ENCODE measurements around the gene NUDT4.
A peak's percentile ranks its signal among the peaks of the same experiment; 100 is the strongest.
"Not testable (repeated sequence)": the region's sequence is repeated elsewhere in the genome, so short reads cannot be mapped to it uniquely, and the experiment has no call there.

Gene NUDT4

DNA sequence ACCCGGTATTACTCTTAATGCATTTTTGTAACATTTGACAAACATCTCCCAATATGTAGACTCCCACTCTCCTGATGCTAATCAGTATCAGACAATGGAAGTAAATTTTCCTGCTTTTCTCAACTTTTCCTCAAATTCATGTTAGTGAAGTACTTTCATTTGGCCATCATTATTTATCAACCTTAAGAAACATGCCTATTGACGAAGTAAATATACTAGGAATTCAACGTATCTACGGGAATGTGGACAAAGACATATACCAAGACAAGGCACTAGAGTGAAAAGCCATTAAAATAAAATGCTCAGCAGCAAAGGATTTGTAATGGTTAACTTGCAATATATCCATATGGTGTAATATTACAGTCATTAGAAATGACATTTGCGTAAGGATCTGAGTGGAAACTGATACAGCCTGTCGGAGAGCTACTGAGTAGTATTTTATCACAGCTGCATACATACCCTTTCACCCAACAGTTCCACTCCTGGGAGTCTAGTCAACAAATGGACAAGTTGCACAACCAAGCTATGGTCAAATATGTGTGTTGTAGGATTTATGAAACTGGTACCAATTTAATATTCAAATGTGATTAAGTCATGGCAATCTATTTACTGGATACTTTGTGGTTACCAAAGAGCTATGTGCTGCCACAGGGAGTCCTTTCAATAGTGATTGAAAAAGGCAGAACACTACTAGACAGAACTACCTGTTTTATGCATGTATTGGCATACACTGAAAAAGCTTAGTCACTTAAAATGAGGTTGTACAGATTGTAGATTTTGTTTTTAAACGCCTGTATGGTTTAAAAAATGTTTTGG lies 26.5 kb downstream of the NUDT4 start:
- peak; percentile 26 for DNase-seq

DNA sequence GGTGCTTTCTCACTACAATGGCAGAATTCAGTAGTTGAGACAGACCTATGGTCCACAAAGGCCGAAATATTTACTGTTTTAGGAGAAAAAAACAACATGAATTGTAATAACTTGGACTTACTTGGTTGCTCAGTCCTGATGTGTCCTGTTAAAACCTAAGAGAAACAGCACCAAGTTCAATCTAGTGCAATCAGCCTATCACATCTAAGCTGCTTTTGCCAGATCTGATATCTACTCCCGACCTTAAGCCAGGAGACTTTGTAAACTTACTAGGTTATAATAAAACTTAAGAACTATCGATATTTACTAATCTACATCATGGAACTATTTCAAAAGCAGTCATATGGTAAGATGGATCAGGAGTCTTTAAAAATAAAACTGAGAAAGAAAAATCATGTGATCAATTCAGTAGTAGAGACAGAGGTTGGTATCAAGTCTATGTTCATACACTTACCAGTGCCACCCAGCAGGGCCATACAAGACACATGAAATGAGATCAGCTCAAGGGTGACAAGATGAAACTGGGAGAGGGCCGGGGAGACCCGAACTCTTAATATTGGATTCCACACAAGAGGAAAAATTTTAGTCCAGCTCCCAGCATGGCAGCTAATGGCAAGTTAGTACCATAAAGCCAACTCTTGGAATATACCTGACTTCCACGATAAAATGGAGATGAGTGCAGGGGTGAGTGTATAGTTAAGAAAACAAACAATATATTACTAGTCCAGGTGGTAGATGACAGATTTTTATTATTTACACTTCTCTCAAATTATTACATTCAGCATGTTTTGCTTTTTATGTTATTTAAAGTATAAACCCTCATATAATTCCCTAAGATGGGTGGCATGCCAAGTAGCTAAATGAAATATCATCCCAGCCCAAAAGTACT lies 27.5 kb downstream of the NUDT4 start:
- DNase-seq, result no peak

DNA sequence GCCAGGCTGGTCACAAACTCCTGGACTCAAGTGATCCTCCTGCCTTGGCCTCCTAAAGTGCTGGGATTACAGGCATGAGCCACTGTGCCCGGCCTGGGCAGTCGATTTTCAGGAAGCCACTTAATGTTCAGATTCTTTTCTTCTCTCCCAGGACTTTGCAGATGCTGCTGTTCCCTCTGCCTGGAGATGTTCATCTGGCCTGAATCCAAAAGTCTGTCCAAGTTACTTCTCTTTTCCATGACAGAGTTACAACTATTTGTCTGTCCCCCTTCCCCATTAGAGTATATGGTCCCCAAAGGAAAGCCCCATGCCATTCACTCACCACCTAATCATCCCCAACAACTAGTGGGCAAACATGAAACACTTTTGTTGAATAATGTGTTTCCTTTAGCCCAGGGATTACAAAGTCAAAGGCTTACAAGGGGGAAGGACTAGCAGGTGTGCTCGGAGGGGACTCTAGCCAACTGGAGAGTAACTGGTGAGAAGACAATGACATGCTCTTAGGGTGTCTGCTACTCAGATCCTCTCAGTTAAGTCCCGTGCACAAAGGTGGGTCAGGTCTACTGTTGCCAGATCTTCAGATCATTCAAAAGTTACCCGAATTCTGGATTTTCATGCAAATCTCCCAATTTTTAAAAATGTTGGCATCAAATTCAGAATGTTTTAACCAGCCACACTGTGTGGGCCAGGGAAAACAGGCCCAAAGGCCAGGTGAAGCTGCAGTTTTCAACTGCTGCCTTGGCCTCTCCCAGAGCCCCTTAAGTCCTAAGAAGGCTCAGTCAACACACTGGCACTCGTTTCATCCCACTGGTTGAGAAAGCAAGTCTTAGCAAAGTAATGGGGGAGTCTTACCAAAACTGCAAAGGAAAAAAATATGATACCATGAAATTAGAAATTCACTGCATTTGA lies 29.6 kb downstream of the NUDT4 start:
- DNase-seq, result no peak

DNA sequence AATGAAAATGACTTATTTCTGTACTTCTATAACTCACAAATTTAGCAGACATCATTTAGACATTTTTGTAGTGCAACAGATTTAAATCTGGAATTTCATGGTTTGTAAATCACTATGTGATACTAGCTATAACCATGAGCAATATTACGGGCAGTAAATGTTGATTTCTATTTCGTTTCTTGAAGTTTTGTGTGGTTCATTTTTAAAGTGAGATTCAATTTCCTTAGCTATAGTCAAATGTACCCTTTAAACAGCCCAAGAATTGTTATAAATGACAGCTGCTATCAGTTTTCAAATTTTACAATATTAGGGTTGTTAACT lies 30.2 kb downstream of the NUDT4 start:
- DNase-seq, result no peak

DNA sequence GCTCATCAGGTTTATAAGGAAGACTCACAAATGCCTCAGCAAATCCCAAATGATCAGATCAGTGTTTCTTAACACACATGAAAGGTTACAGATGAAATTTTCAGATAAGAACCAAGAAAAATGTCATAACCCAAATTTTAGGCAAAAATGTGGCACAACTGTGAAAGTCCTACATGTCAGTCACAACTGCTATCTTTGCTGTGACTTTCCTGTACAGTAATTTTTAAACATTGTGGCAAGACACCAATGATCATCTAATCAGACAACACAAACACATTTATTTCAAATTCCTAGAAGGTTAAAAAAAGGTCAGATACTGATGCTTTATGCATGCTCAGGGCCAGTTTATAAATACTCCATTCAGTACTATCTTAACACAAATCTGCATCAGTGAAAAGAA lies 31.1 kb downstream of the NUDT4 start:
- no peak for DNase-seq

DNA sequence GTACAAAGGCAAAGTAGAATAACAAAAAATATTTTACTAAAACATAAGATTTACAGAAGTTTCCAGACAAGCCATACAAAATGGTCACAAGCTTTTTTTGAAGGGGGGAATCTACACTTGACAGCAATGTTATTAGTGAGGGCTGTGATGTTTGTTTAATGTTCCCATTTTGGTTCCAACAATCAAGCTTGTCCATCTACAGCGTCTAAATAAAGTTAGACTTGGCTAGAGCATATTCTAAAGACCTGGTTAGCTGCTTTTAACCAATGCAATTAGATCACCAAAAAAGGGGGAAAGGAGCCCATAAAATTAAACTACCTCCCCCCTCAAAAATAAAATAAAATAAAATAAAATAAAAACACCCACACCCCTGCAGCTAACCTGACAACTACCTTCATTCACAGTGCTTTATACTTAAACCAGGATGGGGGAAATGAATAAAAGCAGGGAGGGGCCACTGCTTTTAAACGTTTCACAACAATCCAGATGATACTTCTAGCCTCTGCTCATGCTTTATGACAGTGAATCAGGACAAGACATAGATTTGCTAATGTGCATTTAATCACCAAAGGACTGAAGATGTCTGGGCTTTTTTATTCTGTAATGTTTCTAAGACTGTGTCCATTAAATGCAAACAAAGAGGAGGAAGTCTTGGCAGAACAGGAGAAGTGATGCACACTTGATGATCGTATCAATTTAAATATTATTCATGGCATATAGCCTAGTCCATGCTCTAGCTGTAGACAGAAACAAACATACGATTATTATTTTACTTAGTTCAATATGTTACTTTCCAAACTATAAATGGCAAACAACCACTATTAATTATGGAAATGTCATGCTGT lies 31.8 kb downstream of the NUDT4 start:
- DNase-seq, result not testable (repeated sequence)

DNA sequence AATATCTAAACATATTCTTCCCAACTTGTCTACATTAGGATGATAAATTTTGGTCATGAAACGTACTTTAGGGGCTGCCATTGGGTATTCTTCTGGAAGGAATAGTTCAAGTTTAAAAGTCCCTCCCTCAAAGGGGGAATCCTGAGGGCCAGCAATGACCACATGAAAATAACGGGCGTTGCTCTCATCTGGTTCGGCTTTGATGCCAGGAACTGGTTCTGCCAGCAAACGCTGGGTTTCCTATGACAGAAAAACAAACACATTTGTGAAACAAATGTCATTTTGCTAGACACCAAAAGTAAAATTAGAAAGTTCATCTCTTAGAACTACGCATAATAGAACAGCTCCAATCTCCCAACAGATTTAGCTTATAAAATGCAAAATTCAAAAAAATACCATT lies 33.3 kb downstream of the NUDT4 start:
- DNase-seq, result not testable (repeated sequence)

DNA sequence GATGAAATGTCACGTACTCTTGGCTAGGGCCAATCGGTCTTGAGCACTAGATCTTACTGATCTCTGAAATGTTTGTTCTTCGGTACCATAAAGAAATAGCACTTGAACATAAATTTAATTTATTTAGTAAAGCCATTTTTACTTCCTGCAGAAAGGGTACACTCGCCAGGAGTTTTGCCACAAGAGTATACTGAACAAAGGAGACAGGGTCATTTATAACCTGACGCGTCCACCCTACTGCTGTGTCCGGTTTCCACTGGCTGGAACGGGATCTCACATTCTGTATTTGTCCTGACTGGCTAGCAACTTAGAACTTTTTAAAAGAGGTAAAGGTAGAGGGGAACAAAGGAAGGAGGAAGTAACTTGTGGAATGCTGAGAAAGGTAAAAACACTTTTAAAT lies 34.7 kb downstream of the NUDT4 start:
- not testable (repeated sequence) for DNase-seq

DNA sequence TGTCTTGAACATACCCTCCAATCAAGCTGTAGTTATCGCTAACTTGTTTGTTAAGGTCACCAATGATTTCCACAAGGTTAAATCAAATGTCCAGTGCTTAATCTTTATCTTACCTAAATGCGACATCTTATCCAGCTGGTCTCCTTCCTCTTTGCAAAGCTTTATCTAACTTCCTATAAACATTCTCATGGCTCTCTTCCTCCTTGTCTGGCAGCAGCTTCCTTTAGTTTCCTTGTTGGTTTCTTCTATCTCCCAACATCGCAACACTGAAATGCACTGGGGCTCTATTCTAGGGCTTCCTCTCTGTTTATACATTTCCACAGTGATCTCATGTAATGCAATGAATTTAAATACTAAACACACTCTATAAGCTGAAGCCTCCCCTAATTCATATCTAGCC lies 35.3 kb downstream of the NUDT4 start:
- DNase-seq, result no peak

DNA sequence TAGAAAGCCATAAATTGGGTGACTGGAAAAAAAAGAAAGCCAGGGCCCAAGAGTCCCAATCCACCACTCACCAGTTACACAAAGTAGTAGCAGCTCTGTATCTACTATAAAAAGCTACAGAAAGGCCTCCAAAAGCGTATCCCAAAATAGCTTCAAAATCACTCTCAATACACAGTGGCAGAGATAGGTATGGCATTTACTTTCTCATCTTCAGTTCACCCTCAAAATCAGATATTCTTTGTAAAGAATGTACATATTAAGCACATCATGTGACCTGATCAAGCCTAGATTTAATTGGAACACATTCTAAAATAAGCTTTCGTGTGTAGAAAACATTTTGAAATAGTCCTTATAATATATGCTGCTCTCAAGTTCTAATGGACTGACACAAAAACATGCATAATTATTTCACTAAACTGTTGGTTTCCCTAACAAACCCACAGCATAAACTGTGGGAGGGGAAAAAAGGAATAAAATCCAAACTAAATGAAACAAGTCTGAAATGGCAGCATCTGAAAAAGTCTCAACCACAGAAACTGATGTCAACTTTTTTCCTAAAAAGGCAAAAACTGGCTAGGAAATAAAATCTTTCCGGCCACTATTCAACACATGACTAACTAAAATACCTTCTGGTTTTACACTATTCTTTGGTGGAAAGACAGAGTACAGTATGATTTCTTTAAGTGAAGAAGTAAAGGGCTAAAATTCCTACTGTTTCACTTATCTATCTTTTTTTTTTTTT lies 38.2 kb downstream of the NUDT4 start:
- DNase-seq, result no peak

DNA sequence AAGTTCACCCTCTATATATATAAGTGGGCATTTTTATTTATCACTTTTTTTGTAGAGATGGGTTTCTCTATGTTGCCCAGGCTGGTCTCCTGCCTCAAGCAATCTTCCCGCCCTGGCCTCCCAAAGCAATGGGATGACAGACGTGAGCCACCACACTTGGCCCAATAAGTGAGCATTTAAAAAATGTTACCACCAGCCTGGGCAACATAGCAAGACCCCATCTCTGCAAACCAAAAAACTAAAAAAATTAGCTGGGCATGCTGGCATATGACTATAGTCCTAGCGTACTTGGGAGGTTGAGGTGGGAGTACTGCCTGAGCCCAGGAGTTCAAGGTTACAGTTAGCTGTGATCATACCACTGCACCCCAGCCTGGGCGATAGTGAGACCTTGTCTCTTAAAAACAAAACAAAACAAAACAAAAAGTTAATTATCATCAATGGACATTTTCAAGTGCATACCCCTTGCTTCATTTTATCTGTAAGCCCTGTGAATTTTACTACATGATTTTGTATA lies 40.3 kb downstream of the NUDT4 start:
- DNase-seq, result no peak

DNA sequence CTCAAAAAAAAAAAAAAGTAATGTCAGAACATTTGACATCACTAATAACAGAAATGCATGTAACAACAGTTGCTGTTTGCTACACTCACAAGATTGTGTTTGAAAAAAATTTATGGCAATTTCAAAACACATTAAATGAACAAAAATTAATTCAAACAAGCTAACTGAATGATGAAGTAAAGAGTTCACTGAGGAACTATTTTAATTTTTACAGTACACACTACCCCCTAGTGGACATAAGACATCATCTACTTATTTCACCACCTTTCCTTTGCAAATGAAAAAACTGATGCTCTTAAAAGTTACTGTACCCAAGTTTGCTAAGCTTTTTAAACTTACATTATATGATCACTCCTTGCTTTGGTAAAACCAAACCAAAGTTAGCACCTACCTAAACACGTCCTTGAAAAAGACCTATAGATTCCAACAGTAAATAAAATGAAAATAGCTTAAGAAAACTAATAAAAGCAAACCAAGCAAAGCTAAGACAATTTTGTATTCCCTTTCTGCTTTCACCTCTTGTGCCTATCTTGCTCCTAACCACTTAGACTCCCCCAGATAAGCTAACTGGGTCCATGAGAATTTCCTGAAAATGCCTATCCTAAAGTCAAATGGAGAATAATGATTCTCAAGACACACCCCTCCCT lies 41.8 kb downstream of the NUDT4 start:
- DNase-seq, result no peak

DNA sequence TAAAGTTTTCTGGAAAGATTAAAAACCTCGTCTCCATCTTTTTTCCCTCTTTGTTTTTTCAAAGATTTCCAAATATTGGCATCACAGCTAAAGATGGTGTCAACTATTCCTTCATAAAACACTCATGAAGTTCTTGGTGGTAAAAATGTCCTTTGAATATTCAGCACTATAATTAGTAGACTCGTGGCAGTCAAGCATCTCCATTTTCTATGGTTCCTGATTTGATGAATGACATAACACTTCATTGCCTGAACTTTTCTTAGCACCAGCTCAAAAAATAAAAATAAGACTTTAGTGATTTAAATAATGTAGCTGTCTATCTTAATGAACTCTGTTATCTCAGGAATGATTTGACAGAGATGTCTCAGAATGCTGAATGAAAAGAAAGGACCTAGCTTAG lies 44.3 kb downstream of the NUDT4 start:
- no peak for DNase-seq

DNA sequence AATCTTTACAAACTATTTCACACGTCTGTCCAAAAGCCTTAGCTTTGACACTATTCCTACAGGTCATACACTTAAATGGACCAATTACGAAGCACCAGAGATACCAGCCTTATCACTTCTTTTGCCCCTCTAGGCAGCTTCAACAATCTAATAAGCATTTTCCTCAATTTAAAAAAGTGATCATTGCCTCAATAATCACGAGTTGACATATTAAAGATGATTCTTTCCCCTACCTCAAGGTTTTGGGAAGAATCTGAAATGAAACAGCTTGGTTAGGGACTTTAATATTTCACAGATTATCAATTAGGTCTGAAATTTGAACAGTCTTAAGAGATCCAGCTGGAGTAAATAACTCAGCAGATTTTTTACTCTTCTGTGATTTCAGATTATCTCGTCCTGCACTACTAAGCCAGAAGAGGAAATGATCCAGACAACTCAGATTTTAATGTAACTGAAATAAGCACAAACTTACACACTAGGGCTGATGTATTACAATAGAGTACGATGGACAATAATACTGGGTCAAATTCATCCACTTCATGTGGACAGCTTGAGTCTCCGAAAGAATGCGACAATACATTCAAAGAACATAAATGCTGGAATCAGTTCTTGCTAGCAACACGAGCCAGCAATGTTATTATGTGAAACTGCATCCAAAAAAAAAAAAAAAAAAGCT lies 48.1 kb downstream of the NUDT4 start:
- no peak for DNase-seq

DNA sequence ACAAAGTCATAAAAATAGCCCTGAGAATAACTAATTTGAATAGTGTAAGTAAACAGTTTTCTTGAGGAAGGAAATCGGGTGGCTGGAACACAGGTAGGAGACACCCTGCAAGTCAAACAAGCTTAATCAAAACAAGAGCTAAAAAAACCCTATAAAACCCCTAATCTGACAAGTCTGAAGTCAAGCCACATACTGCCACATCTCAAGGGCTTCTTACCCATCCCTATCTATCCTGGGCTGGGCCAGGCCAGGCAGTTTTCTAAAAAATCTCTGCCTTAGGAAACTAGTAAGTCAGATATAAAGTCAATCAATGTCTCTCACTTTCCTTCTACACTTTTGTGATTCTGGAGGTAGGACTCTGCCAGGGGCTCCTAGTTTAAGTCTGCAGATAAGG lies 48.7 kb downstream of the NUDT4 start:
- DNase-seq, result no peak

DNA sequence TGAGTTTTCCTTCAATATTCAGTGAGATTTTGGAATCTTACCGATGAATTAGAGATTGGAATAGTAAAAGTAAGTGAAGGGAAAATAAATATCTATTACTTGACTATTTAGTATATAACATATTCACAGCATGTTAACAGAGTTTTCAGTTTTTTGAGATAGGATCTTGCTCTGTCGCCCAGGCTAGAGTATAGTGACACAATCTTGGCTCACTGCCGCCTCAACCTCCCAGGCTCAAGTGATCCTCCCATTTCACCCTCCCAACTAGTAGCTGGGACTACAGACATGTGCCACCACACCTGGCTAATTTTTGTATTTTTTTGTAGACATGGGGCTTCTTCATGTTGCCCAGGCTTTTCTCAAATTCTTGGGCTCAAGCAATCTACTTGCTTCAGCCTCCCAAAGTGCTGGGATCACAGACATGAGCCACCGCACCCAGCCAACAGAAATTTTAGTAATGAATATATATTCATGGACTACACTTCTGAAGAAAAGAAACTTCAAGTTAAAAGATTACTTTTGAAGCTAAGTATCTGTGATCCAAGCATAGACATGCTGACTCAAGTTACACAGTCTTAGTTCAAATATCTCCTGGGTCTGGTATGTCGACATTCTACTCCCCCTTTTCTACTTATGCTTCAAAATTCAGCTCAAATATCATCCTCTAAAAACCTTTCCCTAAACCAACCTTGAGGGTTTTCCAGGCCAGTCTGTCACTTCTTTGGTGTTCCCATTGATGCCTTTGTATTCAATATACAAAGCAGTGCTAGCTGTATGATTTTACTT lies 50.2 kb downstream of the NUDT4 start:
- no peak for DNase-seq

DNA sequence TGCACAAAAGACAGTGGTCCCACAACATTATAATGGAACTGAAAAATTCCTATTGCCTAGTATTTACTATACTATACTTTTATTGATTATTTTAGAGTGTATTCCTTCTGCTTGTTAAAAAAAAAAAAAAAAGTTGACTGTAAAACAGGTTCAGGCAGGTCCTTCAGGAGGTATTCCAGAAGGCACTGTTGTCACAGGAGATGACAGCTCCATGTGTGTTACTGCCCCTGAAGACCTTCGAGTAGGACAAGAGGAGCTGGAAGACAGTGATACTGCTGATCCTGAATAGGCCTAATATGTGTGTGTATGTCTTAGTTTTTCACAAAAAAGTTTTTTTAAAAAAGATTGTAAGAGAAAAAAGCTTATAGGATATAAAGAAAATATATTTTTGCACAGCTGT lies 51.7 kb downstream of the NUDT4 start:
- no peak for DNase-seq

DNA sequence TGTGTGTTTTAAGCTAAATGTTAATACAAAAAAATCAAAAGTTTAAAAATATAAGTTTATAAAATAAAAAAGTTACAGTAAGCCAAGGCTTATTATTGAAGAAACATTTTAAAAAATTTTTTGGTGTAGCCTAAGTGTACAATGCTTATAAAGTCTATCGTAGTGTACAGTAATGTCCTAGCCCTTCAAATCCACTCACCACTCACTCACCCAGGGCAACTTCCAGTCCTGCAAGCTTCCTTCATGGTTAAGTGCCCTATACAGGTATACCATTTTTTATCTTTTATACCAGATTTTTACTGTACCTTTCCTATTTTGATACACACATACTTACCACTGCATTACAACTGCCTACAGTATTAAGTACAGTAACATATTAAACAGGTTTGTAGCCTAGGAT lies 52.1 kb downstream of the NUDT4 start:
- no peak for DNase-seq

DNA sequence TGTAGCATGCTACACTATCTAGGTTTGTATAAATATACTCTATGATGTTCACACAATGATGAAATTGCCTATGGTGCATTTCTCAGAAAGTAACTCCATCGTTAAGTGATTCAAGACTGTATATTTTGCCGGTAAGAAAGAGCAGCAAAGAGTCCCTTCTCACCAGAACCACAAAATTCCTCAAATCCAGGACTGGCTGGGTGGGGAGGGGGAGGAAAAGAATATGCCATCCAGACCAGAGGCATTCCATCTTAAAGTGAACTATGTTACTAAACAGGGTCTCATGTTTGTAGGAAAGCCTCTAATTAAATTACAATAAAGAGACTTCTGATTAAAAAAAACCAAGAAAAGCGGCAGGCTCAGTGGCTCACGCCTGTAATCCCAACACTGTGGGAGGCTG lies 52.6 kb downstream of the NUDT4 start:
- DNase-seq, result no peak

All from NCI-H510A (cell line).